Measurements from ENCODE around the gene DOK5.
"Not testable (repeated sequence)": the region's sequence is repeated elsewhere in the genome, so short reads cannot be mapped to it uniquely, and the experiment has no call there.

The DOK5 gene

DNA sequence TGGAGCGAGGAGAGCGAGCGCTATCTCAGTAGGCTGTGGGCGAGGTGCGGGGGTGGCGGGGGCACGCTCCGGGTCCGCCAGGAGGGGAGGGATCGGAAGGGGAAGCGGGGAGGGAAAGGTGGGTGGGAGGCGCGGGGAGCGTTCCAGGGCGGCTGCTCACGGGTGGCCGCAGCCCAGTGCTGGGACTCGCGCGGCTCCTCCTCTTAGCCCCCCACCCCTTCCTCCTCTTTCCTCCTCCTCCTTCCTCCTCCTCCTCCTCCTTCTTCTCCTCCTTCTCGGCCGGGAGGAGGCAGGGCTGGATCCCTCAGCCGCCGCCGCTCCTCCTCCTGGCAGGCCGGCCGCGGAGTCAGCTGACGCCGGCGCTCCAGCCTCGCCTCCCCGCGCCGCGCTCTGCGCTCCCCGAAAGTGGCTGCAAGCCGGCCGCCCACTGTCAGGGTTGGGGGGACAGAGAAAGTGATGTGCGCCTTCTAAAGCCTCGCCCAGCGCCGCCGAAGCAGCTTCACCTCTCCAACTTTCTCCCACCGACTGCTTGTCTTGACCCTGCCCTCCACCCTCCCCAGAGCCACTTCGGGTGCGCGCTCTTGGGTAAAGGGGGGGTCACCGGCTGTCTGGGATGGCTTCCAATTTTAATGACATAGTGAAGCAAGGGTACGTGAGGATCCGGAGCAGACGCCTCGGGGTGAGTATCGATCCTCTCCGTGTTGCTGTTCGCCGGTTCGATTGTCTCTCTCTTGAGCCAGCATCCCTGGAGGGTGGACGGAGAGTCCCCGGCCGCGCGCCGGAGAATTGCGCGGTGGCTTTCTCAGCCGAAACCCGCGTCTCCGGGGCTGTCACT lies at the start of gene DOK5:
DOK5 (plus strand) TSS at position 260 of the 835 bp plus-strand sequence; CDS start at position 614, 354 bp downstream.
- DNase-seq: no peak

DNA sequence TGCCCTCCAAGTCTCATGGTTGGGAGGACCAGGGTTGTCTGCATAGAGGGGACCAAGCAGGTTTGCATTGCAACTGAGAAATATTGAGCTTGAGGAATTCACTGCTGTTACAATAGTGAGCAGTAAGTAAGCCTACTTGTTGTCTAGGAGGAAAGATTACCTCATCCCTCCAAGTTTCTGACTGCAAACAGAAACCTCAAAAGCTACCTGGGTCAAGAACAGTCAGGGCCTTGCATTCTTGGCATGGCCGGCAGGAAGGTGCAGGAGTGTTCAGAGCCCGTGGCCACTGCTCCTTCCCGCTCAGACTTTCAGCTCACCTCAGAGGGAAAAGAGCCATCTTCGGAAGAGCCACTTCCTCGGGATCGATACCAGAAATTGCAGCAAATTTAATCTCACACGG lies 46.0 kb upstream of the DOK5 start:
- DNase-seq: no peak

DNA sequence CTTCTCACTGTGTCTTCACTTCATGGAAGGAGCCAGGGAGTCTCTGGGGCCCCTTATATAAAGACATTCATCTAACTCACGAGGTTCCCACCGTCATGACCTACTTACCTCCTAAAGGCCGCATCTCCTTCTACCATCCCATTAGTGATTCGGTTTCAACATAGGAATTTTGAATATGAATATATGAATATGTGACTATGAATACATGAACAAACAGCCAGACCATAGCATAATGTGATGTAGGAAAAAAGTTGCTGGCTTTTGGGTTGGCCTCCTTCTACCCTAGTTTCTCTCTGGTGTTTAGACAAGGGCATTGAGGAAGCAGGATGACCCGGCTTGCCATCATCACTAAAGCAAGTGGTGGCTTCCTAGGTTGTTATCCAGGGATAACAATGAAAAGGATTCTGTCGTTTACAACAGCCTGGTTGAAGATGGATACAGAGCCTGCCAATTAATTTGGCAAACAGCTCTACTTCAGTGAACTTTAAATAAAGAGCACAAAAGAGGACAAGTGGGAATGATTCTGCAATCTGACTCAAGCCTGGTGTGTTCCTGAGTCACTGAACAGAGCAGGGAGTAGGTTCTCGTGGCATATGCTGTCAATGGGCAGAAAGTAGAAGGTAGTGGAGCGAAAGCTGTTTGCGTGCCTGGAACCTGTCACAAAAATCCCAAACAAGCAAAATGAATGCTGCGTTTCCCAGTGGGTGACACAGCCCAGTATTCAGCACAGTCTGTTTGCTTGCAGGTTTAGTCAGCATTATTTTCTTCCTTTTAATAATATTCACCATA lies 44.0 kb upstream of the DOK5 start:
- DNase-seq: no peak

DNA sequence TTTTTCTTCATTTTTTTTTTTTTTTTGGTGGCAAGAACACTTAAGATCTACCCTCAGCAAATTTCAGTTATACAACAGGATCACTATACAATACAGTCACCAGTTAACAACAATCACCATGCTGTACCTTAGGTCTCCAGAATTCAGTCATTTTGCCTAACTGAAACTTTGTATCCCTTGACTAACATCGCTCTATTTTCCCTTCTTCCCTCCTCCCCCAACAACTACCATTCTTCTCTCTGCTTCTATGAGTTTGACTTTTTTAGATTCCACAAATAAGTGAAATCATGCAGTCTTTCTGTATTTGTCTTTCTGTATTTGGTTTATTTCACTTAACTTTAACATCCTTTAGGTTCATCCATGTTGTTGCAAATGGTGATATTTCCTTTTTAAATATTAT lies 42.4 kb upstream of the DOK5 start:
- no peak for DNase-seq

DNA sequence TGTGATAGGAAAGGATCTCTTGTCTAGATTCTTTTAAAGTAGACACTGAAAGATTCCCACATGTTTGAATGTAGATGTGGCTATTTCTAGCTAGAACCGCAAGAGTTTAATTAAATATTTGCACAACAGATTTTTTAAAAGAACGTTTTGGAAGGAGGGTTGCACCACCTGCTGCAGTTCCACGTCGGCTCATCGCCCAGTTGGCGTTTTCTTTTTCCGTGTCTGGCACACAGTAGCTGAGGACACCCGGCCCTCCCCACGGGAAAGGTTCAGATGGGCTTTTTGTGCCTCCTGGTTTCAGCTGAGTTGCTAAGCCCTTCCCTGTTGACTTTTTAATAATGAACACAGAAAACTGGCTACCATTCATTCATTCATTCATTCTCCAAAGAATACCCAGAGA lies 41.8 kb upstream of the DOK5 start:
- DNase-seq: no peak

DNA sequence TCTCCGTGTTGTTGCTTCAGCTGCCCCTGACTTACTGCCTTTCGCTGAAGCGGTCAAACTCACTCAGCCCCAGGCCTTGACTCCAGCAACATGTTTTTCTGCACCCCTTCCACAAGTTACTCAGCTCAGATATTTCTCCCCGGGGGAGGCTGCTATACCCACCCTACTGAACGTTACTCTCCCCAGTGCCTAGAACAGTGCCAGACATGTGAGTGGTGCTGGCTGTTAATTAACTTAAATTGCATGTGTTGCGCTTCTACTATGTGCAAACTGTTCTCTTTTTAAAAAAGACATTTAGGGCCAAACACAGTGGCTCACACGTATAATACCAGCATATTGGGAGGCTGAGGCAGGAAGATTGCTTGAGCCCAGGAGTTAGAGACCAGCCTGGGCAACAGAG lies 41.2 kb upstream of the DOK5 start:
- DNase-seq: no peak

DNA sequence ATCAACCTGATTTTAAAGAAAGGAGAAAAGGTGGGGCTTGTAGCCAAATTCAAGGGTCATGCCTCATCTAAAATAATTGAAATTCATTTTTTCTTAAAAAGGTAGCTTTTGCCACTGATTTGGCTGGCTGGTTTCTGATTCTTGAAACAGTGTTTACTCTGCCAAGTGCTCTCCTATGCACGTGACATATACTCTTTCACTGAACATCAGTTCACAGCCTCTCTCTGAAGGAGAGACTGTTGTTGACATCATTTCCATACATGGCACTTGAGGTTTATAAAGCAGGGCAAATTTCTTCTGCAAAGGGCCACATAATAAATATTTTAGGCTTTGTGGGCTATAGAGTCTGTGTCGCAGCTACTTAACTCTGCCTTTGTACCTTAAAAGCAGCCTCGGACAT lies 40.4 kb upstream of the DOK5 start:
- DNase-seq: no peak

DNA sequence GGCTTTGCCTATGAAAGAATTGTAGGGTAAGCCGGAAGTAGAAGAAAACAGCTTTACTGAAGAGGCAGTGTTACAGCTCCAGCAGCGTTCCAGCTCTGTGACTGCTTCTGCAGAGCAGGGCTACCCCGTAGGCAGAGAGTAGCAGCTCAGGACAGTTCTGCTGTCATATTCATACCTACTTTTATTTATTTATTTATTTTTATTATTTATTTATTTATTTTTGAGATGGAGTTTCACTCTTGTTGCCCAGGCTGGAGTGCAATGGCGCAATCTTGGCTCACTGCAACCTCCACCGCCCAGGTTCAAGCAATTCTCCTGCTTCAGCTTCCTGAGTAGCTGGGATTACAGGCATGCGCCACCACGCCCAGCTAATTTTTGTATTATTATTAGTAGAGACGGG lies 39.0 kb upstream of the DOK5 start:
- DNase-seq: not testable (repeated sequence)

DNA sequence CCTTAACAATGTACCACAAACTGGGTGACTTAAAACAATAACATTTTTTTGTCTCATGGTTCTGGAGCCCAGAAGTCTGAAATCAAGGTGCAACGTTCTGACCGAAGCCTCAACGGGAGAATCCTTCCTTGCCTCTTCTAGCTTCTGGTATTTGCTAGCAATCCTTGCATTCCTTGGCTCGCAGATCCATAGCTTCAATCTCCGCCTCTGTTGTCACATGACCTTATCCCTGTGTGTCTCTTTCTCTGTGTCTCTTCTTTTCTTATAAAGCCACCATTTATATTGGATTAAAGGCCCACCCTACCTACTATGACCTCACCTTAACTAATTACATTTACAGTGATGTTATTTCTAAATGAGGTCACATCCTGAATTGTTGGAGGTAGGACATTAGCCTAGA lies 37.2 kb upstream of the DOK5 start:
- no peak for DNase-seq

DNA sequence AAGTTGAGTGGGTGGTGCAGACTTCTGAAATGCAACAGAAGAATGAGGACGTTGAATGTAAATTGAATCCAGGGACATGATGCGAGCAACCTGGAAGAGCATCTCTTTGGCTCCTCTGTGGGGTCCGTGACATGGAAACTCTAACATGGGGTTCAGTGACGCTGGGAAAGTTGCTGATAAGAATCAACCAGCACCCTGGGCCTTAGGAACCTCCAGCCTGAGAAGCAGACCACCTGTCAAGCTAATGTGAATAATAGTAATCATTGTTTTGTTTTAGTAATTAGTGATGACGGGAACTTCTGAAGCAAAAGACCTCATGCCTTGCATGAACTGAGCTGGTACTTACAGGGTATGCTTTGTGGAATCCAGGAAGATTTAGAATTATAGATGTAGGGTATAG lies 25.2 kb upstream of the DOK5 start:
- DNase-seq: no peak

DNA sequence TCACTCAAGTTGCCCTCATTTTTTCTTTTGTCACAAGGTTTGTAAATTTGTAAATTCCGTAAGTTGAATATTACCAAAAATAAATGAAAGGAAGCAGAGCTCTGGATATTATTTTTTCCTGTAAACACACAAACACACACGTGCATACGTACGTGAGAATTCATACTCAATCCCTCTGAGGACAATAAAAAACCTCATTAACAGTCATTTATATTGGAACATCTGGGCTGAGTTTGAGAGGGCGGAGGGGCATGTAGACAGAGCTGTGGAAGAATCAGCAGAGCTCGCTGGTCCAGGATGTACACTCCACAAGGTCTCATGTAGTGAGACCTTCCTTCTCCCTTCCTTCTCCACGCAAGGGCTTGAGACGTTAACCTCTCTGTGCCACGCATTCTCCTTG lies 24.2 kb upstream of the DOK5 start:
- no peak for DNase-seq

DNA sequence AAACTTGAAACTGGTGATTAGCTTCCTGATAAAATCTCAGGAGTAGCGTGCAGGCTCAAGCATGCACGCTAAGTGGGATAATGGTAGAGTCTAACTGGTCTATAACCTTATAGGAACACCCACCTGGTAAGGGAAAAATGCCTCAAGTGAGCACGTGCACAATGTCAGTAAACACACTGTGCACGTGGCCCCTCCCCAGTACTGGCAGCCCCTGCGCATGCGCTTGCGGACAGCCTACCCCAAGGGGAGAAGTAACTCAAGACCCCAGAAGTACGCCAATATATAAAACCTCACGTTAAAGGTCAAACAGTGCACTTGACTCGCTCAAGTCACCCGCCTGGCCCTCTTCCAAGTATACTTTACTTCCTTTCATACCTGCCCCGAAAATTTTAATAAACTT lies 23.1 kb upstream of the DOK5 start:
- no peak for DNase-seq

DNA sequence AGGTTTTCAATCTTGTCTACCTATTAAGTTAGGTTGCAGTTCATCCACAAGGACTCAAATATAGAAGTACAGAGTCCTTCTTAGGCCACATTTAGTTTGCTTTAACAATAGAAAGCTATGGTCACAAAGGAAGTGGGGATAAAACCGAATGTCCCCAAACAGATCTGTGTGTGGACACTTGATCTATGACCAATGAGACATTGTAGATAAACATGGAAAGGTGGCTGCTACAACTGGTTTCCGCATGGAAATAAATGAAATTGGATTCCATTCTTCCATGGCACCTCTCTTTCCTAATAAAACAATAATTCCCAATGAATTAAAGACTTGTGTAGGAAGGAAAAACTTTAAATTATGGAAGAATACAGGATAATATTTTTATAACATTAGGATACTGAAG lies 20.4 kb upstream of the DOK5 start:
- no peak for DNase-seq

DNA sequence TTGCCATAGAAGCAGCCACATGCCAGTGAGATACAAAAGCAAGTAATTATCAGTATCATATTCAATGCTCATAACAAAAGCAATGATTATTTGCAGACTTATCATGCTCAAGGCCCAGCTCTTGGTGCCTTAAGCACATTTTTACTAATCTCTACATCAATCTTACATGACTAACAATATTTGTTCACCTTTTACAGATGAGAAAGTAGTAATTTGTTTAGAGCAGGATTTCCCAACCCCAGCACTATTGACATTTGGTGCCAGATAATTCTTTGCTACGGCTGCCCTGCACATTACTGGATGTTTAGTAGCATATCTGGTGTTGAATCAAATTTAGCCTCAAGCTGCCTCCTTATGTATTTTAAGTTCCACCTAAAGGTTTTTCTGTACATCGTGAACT lies 19.0 kb upstream of the DOK5 start:
- DNase-seq: no peak

DNA sequence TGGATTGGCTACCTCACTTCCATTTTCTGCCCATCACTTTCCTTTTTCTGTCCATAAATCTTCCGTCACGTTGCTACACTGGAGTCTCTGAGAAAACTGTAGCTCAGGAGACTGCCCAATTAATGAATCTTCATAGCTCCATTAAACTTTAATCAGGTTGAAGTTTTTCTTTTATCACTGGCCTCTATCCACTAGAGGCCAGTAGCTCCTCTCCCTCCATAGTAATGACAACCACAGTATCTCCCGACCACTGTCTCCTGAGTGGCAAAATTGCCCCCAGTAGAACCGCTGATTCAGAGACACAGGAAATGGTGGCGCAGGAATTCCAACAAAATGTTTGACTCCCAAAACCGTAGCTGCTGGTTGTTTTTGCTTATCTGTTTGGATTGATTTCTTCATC lies 18.4 kb upstream of the DOK5 start:
- DNase-seq: no peak

DNA sequence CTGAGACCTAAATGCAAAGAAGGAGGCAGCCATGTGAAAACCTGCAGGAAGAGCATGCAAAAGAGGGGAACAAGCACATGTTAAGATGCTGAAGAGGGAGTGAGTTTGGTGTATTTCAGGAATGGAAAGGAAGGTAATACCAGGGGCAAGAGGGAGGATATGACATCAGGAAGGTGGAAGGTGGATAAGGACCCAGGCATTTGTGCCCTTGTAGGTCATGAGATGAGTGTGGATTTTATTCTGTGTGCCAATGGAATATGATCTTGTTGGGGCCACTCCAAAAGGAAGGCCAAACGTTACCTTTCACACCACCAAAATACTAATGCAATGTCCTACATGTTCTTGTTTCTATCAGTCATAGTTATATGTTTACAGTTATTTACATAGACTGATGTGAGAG lies 17.2 kb upstream of the DOK5 start:
- no peak for DNase-seq

DNA sequence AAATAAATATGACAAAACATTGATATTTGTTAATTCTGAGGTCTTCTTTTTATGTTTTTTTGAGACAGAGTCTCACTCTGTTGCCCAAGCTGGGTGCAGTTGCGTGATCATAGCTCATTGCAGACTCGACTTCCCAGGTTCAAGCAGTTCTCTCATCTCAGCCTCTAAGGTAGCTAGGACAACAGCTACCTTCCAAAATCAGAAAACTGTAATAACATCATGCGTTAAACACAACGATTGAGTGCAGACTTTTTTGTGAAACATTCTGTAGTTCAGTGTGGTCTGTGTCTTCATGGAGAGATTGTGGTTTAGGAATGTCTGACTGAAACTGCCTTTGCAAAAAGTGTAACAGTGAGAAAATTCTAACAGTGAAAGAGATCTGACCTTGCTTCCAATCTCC lies 16.1 kb upstream of the DOK5 start:
- no peak for DNase-seq

DNA sequence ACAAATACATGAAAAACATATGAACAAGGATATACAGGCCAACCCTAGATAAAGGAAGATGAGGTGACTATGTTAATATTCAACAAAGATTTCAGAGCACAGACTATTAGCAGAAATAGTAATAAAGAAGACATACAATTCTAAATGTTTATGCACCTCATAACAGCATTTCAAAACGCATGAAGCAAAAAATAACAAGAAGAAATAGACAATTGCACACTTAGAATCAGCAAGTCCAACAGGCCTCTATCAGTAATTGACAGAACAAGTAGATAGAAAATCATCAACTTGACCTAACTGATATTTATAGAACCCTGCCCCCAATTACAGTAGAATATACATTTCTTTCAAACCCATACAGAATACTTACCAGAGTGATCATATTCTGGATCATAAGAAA lies 11.4 kb upstream of the DOK5 start:
- DNase-seq: no peak

DNA sequence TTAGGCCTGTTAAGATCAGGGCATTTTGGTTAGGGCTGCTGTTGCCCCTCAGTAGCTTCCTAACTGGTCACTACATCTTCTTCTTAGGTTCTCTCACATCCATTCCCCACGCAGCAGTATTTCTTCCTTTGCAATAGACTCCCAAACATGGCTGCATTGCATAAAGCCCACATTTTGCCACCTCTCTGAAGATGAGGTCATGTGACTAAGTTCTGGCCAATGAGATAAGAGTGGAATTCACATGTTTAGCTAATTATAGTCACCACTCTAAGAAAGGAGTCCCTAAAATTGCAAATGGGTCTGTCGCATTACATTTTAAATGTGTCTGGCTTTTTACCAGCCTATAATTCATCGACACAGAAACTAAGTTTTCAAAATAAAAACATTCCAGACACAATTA lies 9.3 kb upstream of the DOK5 start:
- no peak for DNase-seq

DNA sequence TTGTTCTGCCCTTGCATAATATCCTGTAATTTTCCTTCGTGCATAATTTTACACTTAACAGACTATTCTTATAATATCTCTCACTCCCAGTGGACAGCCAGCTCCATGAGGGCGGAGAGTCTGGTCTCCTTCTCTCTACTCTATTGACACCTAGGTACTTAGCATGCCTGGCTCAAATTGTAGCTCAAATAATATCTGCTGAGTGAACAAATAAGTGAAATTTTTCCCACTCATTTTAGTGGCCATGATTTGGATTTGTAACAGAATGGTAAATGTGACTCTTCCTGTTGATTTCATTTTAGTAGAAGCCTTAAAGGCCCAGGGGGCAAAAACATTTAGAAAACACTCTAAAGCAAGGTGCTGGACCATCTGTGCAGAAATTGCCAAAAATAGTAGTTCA lies 7.8 kb upstream of the DOK5 start:
- no peak for DNase-seq

DNA sequence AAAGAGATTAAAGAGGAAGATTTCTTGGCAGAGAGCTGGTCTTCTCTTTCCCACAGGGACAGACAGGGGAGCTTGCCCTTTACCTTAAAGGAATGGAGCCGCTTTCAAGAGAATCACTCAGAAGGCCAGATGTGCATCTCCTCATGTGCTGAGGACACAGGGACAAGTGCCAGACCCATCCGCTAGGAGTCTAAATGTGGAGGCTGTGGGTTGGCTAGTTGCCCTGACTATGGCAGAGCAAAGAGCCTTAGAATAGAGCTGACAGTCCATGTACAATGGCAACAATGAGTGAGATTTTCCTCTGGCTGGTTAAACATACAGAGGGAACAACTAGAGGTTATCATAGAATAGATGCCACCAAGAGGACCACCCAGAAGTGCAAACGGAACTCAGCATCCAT lies 7.3 kb upstream of the DOK5 start:
- DNase-seq: no peak

DNA sequence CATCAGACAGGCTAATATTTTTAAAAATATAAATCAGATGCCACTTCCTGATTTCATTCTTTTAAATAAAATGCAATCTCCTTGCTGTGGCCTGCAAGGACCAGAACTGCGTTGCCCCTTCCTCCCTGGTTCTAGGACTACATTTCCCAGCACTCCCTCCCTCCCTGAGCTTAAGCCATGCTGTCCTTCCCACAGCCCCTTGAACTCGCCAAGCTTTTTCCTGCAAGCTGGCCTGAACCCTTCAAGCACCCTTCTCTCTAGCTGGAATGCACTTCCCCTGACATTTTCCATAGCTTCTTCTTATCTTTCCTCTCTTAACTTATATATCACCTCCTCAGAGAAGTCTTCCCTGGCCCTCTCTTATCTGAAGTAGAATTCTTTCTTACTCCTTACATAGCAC lies 6.1 kb upstream of the DOK5 start:
- DNase-seq: no peak

DNA sequence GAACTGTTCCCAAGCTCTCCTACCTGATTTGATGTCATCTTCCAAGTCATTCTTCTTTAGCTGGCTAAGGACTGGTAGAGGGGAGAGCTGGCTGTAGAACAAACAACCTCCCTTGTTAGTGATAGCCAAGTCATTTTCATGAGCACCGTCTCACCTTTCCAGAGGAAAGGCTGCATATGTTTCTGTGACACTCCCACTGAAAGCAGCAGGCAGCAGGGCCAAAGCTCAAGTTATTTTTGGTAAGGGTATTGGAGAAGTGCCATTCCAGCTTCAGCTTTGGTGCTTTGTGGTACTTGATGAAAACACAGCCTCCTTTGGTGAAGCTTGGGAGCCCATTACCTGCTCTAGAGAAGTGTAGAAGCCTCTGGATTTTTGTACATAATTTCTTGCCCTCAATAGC lies 5.4 kb upstream of the DOK5 start:
- no peak for DNase-seq

DNA sequence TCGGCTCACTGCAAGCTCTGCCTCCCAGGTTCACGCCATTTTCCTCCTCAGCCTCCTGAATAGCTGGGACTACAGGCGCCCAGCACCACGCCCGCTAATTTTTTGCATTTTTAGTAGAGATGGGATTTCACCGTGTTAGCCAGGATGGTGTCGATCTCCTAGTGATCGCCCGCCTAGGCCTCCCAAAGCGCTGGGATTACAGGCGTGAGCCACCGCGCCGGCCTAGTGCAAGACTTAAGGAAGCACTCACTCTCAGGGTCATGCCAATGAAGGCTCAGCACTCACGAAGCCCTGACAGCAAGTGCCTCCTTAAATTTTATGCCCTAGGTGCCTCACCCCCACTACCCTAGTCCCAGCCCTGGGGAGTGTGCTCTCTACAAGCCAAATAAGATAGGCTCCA lies 4.7 kb upstream of the DOK5 start:
- DNase-seq: no peak

DNA sequence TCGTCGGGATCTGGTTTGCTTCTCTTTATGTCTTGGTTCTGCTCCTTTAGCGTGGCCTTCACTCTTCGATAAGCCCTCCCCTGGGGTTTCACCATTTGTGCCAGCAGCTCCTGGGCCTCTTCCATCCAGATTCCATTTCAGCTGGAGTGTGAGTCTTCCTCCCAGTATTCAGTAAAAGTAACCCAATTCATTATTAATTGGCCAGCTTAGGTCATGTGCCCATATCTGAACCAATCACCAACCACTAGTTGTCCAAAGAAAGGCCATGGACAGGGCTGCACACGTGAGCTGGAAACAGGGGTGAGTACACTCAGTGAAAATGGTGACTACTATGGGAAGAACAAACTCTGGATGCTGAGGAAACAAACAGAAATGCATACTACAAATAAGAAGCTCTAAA lies 2.8 kb upstream of the DOK5 start:
- DNase-seq: no peak

Data from NCI-H1436 (cell line).